ENCODE results near the gene STAB2.

GRCh38 chr12:103673487-103673886 lies 86.4 kb downstream of the STAB2 start:
- TF ChIP-seq POLR2AphosphoS5 (IDR thresholded peaks at IDR 0.05; ENCODE audit: low read depth, low read length) (no peak), SIN3A (IDR thresholded peaks at IDR 0.05; ENCODE audit: borderline replicate concordance, insufficient read depth, low read length) (no peak), FOXP2 (optimal IDR thresholded peaks at IDR 0.05; ENCODE audit: borderline replicate concordance, extremely low read depth, extremely low read length, insufficient read depth) (no peak), REST (IDR thresholded peaks at IDR 0.05; ENCODE audit: insufficient read depth in 1 of 2, low read depth in 2 of 2, low read length in 2 of 2) (no peak)
